Measurements from ENCODE around the gene COLEC12.

Gene COLEC12

DNA sequence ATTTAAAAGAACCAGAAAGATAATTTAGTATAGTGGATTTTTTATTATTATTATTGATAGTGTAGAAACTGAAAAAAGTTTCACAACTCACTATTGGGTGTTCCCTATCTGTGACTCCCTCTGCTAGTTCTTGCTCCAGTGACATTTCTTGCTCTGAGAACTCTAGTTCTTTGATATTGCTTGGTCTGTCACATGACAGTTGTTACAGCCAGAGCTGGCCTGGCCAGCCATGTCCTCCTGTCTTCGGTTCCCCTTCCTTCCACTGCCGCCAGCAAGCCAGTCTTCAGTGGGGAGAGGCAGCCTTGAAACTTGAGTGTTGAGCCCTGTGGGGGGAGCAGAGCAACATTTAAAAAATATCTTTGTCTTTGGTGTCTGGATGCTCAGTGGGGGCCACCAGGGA is 225.0 kb downstream of the COLEC12 start:
- no peak for DNase-seq (ENCODE audit: low read depth)

DNA sequence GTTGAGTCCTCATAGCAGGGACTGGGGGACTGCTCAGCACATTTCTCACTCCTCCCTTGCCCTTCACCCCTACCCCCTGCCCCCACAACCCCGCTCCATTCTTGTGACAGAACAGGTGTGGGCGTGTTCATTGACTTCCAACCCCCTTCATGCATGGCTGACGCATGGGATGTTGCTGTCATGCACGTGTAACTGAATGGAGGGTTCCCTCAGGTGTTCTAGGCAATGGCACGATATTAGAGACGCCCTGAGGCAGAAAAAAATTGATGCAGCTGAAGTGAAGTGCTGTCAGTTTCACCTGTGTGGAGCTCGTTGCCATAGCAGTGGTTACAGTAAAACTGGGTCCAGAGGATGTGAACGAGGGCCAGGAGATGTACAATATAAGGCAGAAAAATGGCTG is 226.2 kb downstream of the COLEC12 start:
- DNase-seq (ENCODE audit: low read depth), result no peak

DNA sequence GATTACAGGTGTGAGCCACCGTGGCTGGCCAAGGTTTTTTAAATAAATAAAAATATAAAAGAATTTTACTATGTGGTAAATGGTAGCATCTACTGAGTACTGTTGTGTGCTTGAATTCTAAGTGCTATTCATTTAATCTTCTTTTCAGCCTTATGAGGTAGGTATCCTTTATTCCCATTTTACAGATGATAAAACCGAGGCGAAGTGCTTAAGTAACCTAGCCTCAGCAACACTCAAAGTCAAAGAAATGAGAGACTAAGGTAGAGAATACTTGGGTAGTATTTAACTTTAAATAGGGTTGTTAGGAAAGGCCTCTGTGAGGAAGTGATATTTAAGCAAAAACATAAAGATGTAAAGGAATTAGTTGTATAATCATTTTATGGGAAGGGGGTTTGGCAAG is 227.0 kb downstream of the COLEC12 start:
- no peak for DNase-seq (ENCODE audit: low read depth)

DNA sequence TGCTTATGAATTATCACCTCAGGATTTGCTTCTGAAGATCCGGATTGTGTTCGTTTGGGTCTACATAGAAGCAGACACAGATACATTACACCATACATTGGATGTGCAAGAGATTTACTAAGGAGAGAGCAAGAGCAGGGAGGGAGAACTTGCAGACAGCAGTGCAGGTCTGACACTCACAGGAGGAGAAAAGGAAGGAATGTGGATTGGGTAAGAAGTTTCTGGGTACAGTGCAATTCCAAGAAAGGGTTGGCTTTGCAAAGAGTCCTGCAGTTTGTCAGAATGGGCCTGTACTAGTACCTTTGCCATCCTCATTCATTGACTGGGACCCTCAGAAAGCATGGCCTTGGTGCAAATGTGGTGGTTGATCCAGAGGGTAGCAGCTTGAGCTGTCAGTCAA is 227.9 kb downstream of the COLEC12 start:
- no peak for DNase-seq (ENCODE audit: low read depth)

DNA sequence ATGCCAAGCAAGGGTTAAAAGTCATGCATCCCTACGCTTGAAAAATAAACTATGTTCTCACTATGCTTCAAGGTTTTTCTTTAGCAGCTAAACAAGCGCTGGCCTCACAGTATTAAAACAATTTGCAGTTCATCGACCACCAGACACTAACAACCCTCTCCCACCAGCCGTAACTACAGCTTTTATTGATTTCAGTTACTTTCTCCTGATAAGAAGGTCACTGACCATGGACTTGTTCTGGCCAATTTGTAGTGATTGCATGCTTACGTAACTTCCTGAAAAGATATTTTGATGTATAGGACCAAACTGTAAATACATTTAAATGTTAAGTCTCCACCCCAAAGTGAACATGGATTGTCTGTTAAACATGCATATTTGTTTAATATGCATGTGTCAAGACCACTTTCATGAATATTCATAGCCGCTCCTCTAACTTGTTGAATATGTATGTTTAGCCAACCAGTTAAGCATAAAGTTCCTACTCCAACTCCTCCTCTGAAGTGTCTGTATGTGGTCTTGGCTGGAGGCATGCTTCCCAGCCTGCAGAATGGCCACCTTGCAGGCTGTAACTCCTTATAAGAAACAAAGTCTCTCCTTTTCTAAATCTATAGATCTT is 230.9 kb downstream of the COLEC12 start:
- no peak for DNase-seq (ENCODE audit: low read depth)

DNA sequence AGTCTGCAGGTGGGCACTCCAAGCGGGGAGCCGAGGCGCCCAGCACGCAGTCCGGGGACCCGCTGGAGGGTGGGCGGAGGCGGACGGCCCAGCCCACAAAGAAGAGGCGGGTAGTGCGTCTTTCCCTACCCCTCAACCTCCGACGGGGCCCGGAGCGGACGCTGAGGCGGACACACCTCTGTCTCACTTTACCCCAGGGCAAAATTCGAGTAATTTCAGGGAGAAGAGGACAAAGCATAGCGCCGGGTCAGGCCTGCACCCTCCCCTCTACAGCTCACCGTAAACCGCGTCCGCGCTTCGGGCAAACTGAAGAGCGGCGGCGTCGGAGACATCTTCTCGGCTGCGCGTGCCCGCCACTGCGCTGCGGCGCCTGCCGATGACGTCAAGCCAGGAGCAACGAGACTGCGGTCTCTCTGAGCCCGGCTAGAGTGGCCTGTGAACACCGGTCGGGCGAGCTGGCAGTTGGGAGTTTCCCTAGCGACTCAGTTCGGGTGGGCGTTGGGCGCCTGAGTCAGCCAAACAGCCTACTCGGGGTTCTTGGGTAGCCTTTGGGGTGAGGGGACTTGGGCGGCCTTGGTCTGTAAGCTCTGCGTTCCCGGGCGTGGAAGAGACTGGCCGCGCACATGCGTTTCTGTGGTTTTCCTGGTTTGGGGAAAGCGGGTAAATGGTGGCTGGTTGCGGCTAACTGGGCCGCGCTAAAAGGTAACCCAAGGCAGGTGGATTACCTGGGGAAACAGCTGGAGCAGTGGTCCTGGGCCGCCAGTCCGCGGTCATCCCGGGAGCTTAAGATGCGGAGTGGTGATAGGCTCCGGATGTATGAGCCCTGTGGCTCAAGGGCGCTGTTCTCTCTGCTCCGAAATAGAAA is 232.6 kb downstream of the COLEC12 start, which contains the start of gene THOC1:
Gene THOC1 (minus strand): TSS at position 360 of the 865 bp plus-strand sequence. CDS start 28 bp downstream, at position 332.
- DNase-seq (ENCODE audit: low read depth), result peak; percentile 93

DNA sequence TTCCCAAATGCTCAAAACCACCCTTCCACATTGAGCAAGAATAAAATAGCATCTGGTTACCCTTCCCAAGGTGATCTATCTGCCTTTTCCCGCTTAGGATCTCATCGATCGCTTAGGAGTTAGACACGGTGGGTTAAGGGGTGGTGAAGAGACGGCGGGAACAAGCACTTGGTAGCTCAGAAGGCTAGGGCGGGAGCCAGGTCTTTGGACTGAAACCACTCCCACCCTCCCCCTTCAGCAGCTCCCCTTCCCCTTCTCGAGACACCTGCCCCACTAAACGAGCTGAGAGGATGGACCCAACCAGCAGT is 233.2 kb downstream of the COLEC12 start:
- no peak for DNase-seq (ENCODE audit: low read depth)
